Parathyroid adenoma (tissue), 2 donors: ENCODE results near the gene PIF1.

Experiments used
- H2AFZ ChIP-seq: fragments of 300-600 bp; sonication (generic); one replicate; pipeline ENCODE4 v1.7.0; 2017; ENCODE audit warnings: antibody characterized with exemption, mild to moderate bottlenecking
- H3K27ac ChIP-seq: fragments of 300-600 bp; sonication (generic); one replicate; pipeline ENCODE4 v1.7.0; 2017
- H3K27me3 ChIP-seq: fragments of 300-600 bp; sonication (generic); one replicate; pipeline ENCODE4 v1.7.0; 2017; ENCODE audit warnings: low read length; ENCODE audit not compliant: control insufficient read depth, insufficient read depth
- H3K36me3 ChIP-seq: fragments of 300-600 bp; sonication (generic); one replicate; pipeline ENCODE4 v1.7.0; 2017; ENCODE audit warnings: low read length; ENCODE audit not compliant: control insufficient read depth, insufficient read depth
- H3K4me1 ChIP-seq: fragments of 300-600 bp; sonication (generic); one replicate; pipeline ENCODE4 v1.7.0; 2017; ENCODE audit warnings: control low read depth
- H3K4me2 ChIP-seq: fragments of 300-600 bp; sonication (generic); one replicate; pipeline ENCODE4 v1.7.0; 2017; ENCODE audit warnings: low read length
- H3K4me3 ChIP-seq: fragments of 300-600 bp; sonication (generic); one replicate; pipeline ENCODE4 v1.7.0; 2017; ENCODE audit warnings: low read depth, low read length
- H3K79me2 ChIP-seq: fragments of 300-600 bp; sonication (generic); one replicate; pipeline ENCODE4 v1.7.0; 2017; ENCODE audit warnings: control low read depth
- H3K9ac ChIP-seq: fragments of 300-600 bp; sonication (generic); one replicate; pipeline ENCODE4 v1.7.0; 2017; ENCODE audit warnings: mild to moderate bottlenecking
- H3K9me3 ChIP-seq: fragments of 300-600 bp; sonication (generic); one replicate; pipeline ENCODE4 v1.7.0; 2017; ENCODE audit warnings: low read length; ENCODE audit not compliant: control insufficient read depth
- TF ChIP-seq, protein P1 (sequence below): fragments of 300-600 bp; sonication (generic); IDR thresholded peaks from one replicate; pipeline ENCODE4 v1.7.0; 2017; ENCODE audit warnings: antibody characterized with exemption, mild to moderate bottlenecking
- donor health status: primary hyperparathyroidism.

The PIF1 gene

DNA sequence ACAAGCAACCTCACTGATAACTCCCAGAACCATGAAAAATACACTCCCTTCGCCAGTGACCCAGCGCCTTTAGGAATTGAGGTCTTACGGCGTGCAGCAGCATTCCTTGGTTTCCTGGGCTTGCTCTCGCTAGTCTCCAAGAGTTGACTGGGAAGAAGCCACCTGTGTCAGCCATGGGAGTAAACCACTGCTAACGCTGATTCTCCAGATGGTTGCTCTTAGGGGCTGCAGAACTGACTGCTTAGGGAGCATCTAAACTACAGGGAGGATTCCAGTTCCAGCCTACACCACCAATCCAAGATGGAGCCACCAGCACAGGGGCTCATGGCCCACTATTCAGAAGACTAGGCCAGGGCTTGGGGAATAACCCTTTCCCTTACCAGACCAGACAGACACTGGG is 52.5 kb downstream of the PIF1 start:
- H3K27me3 ChIP-seq = no peaks in the 10 kb centered on the region
- H3K4me1 ChIP-seq = no peaks in the 10 kb centered on the region
- H3K36me3 ChIP-seq = no peaks in the 10 kb centered on the region
- H2AFZ ChIP-seq = no peak overlapping the region
- no peak overlapping the region for H3K4me3 ChIP-seq
- TF ChIP-seq, protein P1, sequence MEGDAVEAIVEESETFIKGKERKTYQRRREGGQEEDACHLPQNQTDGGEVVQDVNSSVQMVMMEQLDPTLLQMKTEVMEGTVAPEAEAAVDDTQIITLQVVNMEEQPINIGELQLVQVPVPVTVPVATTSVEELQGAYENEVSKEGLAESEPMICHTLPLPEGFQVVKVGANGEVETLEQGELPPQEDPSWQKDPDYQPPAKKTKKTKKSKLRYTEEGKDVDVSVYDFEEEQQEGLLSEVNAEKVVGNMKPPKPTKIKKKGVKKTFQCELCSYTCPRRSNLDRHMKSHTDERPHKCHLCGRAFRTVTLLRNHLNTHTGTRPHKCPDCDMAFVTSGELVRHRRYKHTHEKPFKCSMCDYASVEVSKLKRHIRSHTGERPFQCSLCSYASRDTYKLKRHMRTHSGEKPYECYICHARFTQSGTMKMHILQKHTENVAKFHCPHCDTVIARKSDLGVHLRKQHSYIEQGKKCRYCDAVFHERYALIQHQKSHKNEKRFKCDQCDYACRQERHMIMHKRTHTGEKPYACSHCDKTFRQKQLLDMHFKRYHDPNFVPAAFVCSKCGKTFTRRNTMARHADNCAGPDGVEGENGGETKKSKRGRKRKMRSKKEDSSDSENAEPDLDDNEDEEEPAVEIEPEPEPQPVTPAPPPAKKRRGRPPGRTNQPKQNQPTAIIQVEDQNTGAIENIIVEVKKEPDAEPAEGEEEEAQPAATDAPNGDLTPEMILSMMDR = no peak
- H3K79me2 ChIP-seq = no peaks in the 10 kb centered on the region
- H3K9ac ChIP-seq = no peak overlapping the region
- H3K4me2 ChIP-seq = no peak overlapping the region
- H3K27ac ChIP-seq = no peak overlapping the region
- H3K9me3 ChIP-seq = no peaks in the 10 kb centered on the region

DNA sequence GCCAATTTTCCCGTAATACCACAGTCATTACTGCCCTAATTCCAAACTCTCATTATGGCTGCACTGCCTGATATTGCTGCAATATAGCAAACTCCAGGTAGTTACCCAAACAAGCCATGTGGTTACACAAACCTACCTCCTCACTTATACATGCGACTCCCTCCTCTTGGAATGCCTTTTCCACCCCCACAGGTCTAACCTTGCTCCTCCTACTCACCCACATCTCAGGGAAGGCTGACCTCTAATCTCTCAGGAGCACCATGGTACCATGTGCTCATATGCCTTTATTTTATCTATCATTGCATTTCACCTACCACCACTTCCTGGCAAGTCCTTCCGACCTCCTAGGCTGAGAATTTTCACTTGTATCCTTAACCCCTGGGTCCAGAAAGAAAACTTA is 53.0 kb downstream of the PIF1 start:
- no peaks in the 10 kb centered on the region for H3K9me3 ChIP-seq
- no peaks in the 10 kb centered on the region for H3K4me1 ChIP-seq
- TF ChIP-seq, protein P1 = no peak
- no peak overlapping the region for H3K27ac ChIP-seq
- H3K4me3 ChIP-seq = no peak overlapping the region
- H2AFZ ChIP-seq = no peak overlapping the region
- no peak overlapping the region for H3K4me2 ChIP-seq
- H3K9ac ChIP-seq = no peak overlapping the region
- no peaks in the 10 kb centered on the region for H3K79me2 ChIP-seq
- no peaks in the 10 kb centered on the region for H3K36me3 ChIP-seq
- no peaks in the 10 kb centered on the region for H3K27me3 ChIP-seq

DNA sequence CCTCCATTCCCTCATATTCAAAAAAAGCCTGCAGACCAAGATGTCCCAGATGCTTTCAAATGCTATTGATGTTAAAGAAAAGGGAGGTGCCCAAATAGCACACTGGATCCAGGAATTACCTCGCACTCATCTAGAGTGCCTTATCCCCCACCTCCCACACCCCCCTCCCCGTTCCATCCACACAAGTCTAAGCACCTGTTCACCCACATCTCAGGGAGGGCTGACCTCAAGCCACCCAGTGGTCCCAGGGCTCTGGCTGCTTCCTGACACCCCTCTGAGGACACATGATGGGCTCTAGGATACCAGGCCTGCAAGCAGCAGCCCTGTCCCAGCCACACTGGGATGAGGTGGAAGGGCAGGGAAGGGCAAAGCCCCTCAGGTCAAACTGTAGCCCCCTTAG is 54.8 kb downstream of the PIF1 start:
- no peak overlapping the region for H3K27ac ChIP-seq
- H3K9me3 ChIP-seq = no peaks in the 10 kb centered on the region
- H3K4me1 ChIP-seq = no peaks in the 10 kb centered on the region
- no peaks in the 10 kb centered on the region for H3K79me2 ChIP-seq
- H3K4me3 ChIP-seq = no peak overlapping the region
- no peak overlapping the region for H2AFZ ChIP-seq
- H3K36me3 ChIP-seq = no peaks in the 10 kb centered on the region
- H3K27me3 ChIP-seq = no peaks in the 10 kb centered on the region
- H3K9ac ChIP-seq = no peak overlapping the region
- H3K4me2 ChIP-seq = no peak overlapping the region
- TF ChIP-seq, protein P1 = no peak

- no peak overlapping the region for H3K4me2 ChIP-seq
- H3K79me2 ChIP-seq = no peaks in the 10 kb centered on the region
- no peak overlapping the region for H2AFZ ChIP-seq
- TF ChIP-seq, protein P1 = no peak
- H3K27ac ChIP-seq = no peak overlapping the region
- no peak overlapping the region for H3K4me3 ChIP-seq
- no peak overlapping the region for H3K9ac ChIP-seq
- no peaks in the 10 kb centered on the region for H3K4me1 ChIP-seq
- H3K27me3 ChIP-seq = no peaks in the 10 kb centered on the region
- no peaks in the 10 kb centered on the region for H3K36me3 ChIP-seq
- H3K9me3 ChIP-seq = no peaks in the 10 kb centered on the region
Measured at GRCh38 chr15:64767203-64767602, 58.2 kb downstream of the PIF1 start.

DNA sequence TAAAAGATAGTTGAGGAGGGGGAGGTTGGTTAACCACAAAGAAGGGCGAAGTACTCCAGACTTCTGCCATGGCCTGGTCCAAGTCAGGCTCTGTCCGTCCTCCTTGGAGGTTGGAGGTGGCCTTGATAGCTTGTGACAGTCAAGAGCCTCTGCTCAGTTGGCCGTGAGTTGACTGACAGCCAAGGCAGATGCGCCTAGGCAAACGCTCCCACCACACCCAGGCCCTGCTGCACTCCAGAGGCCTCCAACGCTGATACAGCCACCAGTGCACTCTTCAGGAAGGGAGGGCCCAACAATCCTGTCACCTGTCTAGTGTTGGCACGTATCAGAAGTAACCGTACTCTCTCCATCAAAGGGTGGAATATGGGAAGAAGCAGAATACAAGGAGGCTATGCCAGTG is 59.4 kb downstream of the PIF1 start:
- no peak overlapping the region for H3K4me2 ChIP-seq
- no peaks in the 10 kb centered on the region for H3K36me3 ChIP-seq
- H2AFZ ChIP-seq = no peak overlapping the region
- no peaks in the 10 kb centered on the region for H3K27me3 ChIP-seq
- TF ChIP-seq, protein P1 = no peak
- no peaks in the 10 kb centered on the region for H3K9me3 ChIP-seq
- H3K4me3 ChIP-seq = no peak overlapping the region
- no peaks in the 10 kb centered on the region for H3K79me2 ChIP-seq
- H3K4me1 ChIP-seq = no peaks in the 10 kb centered on the region
- no peak overlapping the region for H3K27ac ChIP-seq
- H3K9ac ChIP-seq = no peak overlapping the region
